VCaP (cell line): Measurements from ENCODE around the gene SEPTIN12.

ENCODE experiments used
- H3K27ac ChIP-seq: fragments of 450-650 bp; 2 replicates; pipeline ENCODE4 v1.5.1; 2017
- CTCF ChIP-seq: fragments of 450-650 bp; conservative IDR thresholded peaks from 2 replicates; pipeline ENCODE4 v1.5.1; 2017; ENCODE audit warnings: mild to moderate bottlenecking, moderate library complexity

Gene SEPTIN12

GRCh38 chr16:4733747-4734062 is 54.4 kb downstream of the SEPTIN12 start:
- peak overlapping the region; percentile 79 for H3K27ac ChIP-seq
- TF ChIP-seq CTCF: no peak

- peak overlapping the region; percentile 79 for H3K27ac ChIP-seq
- no peak for TF ChIP-seq CTCF
Observed at GRCh38 chr16:4733211-4733742, 54.9 kb downstream of the SEPTIN12 start.

GRCh38 chr16:4729876-4730275 is 58.3 kb downstream of the SEPTIN12 start:
- no peak for TF ChIP-seq CTCF

GRCh38 chr16:4728676-4729075 is 59.5 kb downstream of the SEPTIN12 start:
- no peak for TF ChIP-seq CTCF
- H3K27ac ChIP-seq: no peak overlapping the region

More at GRCh38 chr16:4729876-4730275, 58.3 kb downstream of the SEPTIN12 start:
- no peak overlapping the region for H3K27ac ChIP-seq
